Frontal cortex (tissue), 4 donors: ENCODE results near the gene ISX. TPM values are rescaled to one million over a fixed set of nuclear protein-coding genes. Genes with fewer than 3 reads are reported as not detected.
"Not testable (repeated sequence)": the region's sequence is repeated elsewhere in the genome, so short reads cannot be mapped to it uniquely, and the experiment has no call there.

Experiments
- DNase-seq, 2 donors: peaks; one replicate each; pipeline ENCODE4 v3.0.0; 2012; ENCODE audit warnings: low spot score in 2 of 2
- FAIRE-seq: peaks from 2 replicates; lab custom pipeline; 2012; peaks lifted over from hg19 to GRCh38; lab: Jason Lieb, UNC
- total RNA-seq: library from RNA; depleted of rRNA; stranded (reverse); fragments of >200 nt; gene quantifications from one replicate; pipeline ENCODE4 v1.2.3, GENCODE V29; 2014
- donor health status: control.
- donor health status: control.
- donor health status: control.

Gene ISX
- not detected for total RNA-seq

DNA sequence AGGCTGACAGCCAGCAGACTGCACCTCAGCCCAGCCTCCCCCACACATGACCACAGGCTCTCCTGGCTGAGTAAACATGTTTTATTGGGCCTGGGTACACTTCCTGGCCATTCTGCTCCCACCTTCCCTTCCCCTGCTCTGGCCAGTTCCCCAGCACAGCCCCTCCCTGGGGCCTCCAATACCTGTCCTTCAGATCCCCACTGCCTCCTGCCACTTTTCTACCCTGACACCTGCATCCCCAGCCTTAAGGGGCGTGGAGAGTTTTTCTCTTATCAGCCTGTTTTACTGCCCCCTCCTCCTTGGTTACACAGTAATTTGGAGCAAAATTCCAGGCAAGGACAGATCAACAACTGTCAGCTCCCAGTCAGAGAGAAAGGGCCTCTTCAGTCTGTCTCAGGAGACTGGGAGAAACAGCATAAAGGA lies at the start of gene ISX:
Gene ISX (plus strand): TSS at position 363 of the 423 bp plus-strand sequence. CDS start 930 bp downstream, outside the sequence.
- no peak for FAIRE-seq
- no peak for DNase-seq

DNA sequence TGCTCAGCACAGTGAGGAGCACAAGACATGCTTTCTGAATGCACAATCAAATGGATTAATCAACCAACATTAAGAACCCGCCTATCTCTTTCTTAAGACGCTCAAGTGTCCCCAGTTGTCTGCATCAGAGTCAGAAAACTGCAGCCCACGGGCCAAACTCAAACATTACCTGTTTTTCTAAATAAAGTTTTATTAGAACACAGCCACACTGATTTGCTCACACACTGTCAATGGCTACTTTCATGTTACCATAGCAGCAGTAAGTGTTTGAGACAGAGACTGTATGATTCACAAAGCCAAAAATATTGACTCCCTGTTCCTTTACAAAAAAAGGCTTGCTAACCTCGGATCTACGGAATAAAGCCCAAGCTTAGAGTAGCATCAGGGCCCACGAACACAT lies 49.0 kb upstream of the ISX start:
- DNase-seq (no peak), FAIRE-seq (no peak)

GRCh38 chr22:35018995-35019394 lies 47.0 kb upstream of the ISX start:
- DNase-seq = no peak
- FAIRE-seq = no peak

DNA sequence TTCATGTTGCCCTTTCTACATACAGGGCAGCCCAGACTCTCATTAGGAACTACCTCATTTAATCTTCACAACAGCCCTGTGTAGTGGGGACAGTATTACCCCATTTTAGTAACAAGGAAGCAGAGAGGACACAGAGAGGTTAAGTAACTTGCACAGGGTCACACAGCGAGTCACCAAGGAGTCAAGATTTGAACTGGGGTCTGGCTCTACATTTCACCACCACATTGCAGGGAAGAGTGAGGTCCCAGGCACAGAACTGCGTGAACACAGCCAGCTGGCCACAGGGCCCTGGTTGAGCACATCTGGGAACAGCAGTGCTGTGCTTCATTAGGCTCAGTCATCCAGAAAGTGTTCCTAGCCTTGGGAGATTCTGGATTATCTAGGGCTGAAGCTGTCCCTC lies 45.4 kb upstream of the ISX start:
- FAIRE-seq (no peak), DNase-seq (no peak)

GRCh38 chr22:35021161-35021560 lies 44.8 kb upstream of the ISX start:
- FAIRE-seq = no peak
- no peak for DNase-seq

- DNase-seq (no peak), FAIRE-seq (no peak)
These were observed 43.7 kb upstream of the ISX start for GRCh38 chr22:35022291-35022690.

DNA sequence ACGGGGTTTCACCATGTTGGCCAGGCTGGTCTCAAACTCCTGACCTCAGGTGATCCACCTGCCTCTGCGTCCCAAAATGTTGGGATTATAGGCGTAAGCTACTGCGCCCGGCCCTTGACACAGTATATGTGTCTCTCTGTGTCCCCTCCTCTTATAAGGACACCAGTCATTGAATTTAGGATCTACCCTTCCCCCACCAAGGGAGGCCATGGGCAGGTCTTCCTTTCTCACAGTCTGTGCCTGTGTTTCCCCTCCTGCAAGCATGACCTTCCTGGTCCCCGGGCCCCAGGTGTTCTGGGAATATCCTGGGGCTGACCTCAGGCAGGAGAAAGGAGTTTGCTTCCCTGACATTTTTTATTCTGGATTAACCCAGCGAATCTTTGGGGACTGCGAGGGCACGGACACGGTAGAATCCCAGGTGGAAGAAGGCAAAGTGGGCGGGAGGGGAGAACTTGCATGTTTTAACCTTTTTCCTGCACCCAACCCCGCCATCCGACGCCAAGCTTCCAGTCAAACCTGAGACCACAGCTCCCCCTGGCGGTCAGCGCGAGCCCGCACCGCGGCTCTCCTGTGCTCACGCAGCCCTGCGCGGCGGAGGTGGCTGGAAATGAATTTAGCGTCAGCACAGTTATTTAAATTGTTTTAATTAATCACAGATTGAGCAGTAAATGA lies 42.1 kb upstream of the ISX start:
- DNase-seq (peak in 1 of 2 donors; percentile 66), FAIRE-seq (no peak)

GRCh38 chr22:35024364-35024692 lies 41.6 kb upstream of the ISX start:
- no peak for DNase-seq
- no peak for FAIRE-seq

DNA sequence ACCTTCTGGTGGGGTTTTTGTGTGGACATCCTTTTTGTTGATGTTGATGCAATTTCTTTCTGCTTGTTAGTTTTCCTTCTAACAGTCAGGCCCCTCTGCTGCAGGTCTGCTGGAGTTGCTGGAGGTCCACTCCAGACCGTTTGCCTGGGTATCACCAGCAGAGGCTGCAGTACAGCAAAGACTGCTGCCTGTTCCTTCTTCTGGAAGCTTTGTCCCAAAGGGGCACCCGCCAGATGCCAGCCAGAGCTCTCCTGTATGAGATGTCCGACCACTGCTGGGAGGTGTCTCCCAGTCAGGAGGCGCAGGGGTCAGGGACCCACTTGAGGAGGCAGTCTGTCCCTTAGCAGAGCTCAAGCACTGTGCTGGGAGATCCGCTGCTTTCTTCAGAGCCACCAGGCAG lies 35.8 kb upstream of the ISX start:
- not testable (repeated sequence) for FAIRE-seq, DNase-seq

GRCh38 chr22:35032571-35032970 lies 33.4 kb upstream of the ISX start:
- DNase-seq (no peak), FAIRE-seq (no peak)

DNA sequence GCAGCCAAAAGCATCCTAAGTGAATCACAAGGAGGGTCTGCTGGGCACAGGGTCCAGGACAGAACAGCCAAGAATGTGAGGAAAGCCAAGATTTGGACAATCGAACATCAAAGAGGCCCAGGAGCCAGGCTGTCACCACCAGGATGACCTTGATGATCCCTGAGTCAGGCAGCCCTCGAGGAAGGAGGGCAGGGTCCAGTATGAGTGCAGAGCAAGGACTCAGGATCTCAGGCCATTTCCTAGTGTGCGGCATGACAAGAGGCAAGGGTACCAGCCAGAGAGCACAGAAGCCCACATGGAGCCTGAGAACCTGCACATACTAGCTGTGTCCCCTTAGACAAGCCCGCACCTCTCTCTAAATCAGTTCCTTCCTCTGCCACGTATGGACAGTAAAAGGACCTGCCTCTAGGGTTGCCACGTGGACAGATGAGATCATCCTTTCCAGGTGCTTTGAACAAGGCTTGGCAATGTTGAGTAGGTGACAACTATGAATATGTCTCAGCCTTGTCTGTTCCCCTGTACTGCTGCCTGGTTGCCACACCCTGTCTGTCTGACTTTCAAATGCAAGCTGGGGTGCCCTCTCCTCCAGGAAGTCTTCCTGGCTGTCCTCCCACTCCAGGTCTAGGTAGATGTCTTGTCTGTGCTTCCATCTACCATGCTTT lies 32.2 kb upstream of the ISX start:
- no peak for DNase-seq
- no peak for FAIRE-seq

DNA sequence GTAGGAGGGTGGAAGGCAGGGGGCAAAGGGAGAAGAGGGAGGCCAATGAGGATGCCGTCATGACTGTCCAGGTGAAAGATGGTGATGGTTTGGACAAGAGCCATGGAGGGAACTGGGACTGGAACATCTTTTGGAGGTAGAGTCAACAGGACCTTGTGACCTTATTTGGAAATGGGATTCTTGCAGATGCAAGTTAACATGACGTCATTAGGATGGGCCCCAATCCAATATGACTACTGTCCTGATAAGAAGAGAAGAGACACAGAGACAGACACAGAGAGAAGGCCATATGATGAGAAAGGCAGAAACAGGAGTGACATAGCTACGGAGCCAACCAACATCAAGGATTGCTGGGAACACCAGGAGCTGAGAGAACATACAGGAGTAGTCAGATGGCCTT lies 31.0 kb upstream of the ISX start:
- FAIRE-seq = no peak
- DNase-seq = no peak

GRCh38 chr22:35037089-35037488 lies 28.9 kb upstream of the ISX start:
- DNase-seq (no peak), FAIRE-seq (no peak)

GRCh38 chr22:35039625-35040024 lies 26.3 kb upstream of the ISX start:
- FAIRE-seq = no peak
- DNase-seq = no peak

GRCh38 chr22:35043252-35043933 lies 22.6 kb upstream of the ISX start:
- DNase-seq (no peak), FAIRE-seq (no peak)

DNA sequence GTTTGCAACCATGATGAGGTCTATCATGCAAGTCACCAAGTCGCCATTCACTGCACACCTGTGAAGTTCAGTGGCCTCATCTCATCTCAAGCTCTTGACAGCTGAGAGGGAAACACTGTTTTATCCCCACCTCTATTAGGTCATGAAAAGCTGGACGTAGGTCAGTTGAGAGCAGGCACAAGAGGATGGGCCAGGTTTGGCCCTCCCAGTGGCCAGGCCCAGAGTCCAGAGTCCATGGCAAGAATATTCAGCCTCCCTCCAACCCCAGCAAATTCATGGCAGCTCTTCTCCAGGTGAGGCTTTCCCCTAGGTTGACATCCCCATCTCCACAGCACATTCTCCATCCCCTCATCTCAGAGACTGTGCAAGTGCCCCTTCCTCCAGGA lies 22.0 kb upstream of the ISX start:
- FAIRE-seq (no peak), DNase-seq (no peak)

DNA sequence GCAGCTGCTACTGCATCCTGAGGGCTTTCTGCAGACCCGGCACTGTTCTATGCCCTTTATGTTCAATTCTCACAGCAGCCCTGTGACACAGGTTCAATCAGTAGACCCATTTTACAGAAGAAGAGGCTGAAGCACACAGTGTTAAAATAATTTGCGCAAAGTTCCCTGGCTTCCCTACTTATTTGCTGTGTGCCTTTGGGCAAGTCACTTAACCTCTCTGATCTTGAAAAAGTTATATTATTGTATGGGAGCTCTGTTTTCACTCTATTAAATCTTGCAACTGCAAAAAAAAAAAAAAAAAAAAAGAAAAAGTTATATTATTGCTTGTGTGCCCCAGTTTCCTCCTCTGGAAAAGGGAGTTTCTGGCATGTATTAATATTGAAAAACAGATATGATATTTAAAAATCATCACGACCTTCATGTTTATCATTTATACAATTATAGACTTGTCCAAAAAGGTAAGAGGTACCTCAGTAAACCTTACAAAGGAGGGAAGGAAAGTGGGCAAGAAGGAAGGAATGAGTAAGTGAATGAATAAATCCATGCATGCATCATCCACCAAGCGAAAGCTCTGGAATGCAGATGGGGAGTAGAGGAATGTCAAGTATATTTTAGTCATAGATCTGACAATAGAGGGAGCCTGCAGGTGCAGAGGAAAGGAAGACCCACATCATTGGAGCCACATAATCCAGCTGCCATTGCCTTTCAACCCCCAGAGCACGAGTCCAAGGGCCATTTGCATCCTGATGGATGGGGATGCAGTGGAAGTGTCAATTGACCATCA lies 21.2 kb upstream of the ISX start:
- no peak for DNase-seq
- no peak for FAIRE-seq

DNA sequence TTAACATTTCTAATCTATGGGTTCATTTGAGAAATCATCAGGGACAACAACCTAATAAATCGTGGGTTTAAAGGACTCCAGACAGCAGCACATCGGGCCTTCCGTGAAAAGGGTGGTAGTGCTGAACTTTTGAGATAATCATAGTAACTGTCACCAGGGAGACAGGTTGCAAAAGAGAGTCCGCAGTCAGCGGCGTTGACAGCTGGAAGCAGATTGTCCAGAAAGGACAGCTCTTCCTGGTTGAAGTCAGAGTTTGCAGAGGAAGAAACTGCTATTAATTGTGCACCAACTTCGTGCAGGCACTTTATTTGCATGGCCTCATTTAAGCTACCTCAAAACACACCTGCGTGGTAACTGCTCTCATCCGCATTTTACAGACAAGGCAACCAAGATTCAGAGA lies 20.5 kb upstream of the ISX start:
- FAIRE-seq = no peak
- DNase-seq = no peak

DNA sequence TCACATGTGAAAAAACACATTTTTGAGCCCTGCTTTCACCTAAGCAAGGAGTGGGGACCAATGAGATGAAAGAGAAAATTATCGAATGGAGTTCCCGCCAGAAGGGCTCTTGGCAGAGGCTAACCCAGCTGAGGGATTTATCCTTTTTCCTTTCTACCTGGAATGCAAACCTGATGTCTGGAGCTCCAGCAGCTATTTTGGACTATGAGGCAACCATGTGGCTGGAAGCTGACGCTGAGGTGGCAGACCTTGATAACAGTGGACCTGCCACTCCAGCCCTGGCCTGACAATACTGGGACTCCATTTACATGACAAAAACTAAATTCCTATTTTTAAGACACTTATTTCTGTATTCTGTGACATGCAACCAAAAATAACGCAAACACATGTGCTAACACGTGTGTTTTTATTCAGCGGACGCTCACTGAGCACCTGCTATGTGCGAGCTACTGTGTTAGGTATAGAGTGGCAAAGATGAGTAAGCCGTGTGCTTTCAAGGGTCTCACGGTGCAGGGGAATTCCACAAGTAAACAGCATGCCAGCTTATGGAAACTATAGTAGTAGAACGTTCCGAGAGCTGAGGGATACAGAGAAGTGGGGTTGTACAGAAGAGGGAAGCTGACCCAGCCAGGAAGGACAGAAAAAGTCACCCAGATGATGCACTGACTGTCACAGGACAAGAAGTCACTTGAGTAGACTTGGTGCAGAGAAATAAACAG lies 19.1 kb upstream of the ISX start:
- DNase-seq (no peak), FAIRE-seq (no peak)

- FAIRE-seq = not testable (repeated sequence)
These were observed 15.9 kb upstream of the ISX start for GRCh38 chr22:35050038-35050437.

More at GRCh38 chr22:35050038-35050437, 15.9 kb upstream of the ISX start:
- DNase-seq = not testable (repeated sequence)
